NCI-H526 (cell line): ENCODE data around the gene HGS.
"Not testable (repeated sequence)": the region's sequence is repeated elsewhere in the genome, so short reads cannot be mapped to it uniquely, and the experiment has no call there.

Experiments
- DNase-seq, 2 experiments: peaks; one replicate each; lab custom pipeline; 2025; lab: John Stamatoyannopoulos, UW

HGS gene

GRCh38 chr17:81719410-81720266, 35.8 kb downstream of the HGS start:
- DNase-seq: no peak

GRCh38 chr17:81720267-81721071, 36.7 kb downstream of the HGS start:
- DNase-seq: no peak

GRCh38 chr17:81722184-81723120, 38.6 kb downstream of the HGS start:
- DNase-seq: no peak

GRCh38 chr17:81723651-81724209, 39.9 kb downstream of the HGS start:
- DNase-seq: peak in 1 of 2 experiments; percentile 53

GRCh38 chr17:81725439-81725838, 41.6 kb downstream of the HGS start:
- peak; percentile 54 to 60 for DNase-seq

GRCh38 chr17:81726004-81726403, 42.2 kb downstream of the HGS start:
- DNase-seq: no peak

GRCh38 chr17:81727324-81728031, 43.7 kb downstream of the HGS start:
- no peak for DNase-seq

- peak in 1 of 2 experiments; percentile 87 for DNase-seq
These were observed 49.9 kb downstream of the HGS start for GRCh38 chr17:81733507-81734404.

- no peak for DNase-seq
These were observed 50.8 kb downstream of the HGS start for GRCh38 chr17:81734405-81735263.

GRCh38 chr17:81735264-81736102, 51.7 kb downstream of the HGS start:
- peak in 1 of 2 experiments; percentile 81 for DNase-seq

GRCh38 chr17:81737947-81738800, 54.4 kb downstream of the HGS start:
- no peak for DNase-seq

- no peak for DNase-seq
These were observed 55.1 kb downstream of the HGS start for GRCh38 chr17:81738801-81739393.

GRCh38 chr17:81739593-81739992, 55.8 kb downstream of the HGS start:
- not testable (repeated sequence) for DNase-seq

GRCh38 chr17:81740395-81740961, 56.7 kb downstream of the HGS start:
- DNase-seq: no peak

GRCh38 chr17:81741049-81741593, 57.3 kb downstream of the HGS start:
- DNase-seq: no peak
